Measurements from ENCODE around the gene ZHX3. TPM values are rescaled to one million over a fixed set of nuclear protein-coding genes. Genes with fewer than 3 reads are reported as not detected.

Gene ZHX3
- total RNA-seq, 6 experiments from 2014 or later: 64.1 to 80.1 (median 72.0) TPM

GRCh38 chr20:41360831-41361756 lies 43.6 kb upstream of the ZHX3 start:
- Mint-ChIP-seq H3K4me3 (no peak overlapping the region), H3K27ac (no peak overlapping the region), H3K4me1 (ENCODE audit: low read depth) (peaks cover 5% of the 10 kb centered on the region; the same call in 1 of the 2 replicates), H3K9me3 (no peaks in the 10 kb centered on the region), H3K27me3 (ENCODE audit: insufficient read depth) (peaks cover 24% of the 10 kb centered on the region; the same call in 1 of the 2 replicates), H3K36me3 (ENCODE audit: low read depth) (no peaks in the 10 kb centered on the region)
- no peak for TF ChIP-seq CTCF (IDR thresholded peaks at IDR 0.05)
- no peak for DNase-seq

GRCh38 chr20:41359541-41360011 lies 42.0 kb upstream of the ZHX3 start:
- DNase-seq: no peak
- Mint-ChIP-seq H3K36me3 (ENCODE audit: low read depth) (no peaks in the 10 kb centered on the region; the same call in 1 of the 2 replicates), H3K4me1 (ENCODE audit: low read depth) (no peaks in the 10 kb centered on the region), H3K4me3 (no peak overlapping the region), H3K9me3 (no peaks in the 10 kb centered on the region), H3K27ac (no peak overlapping the region), H3K27me3 (ENCODE audit: insufficient read depth) (peaks cover 14% of the 10 kb centered on the region; the same call in 1 of the 2 replicates)
- no peak for TF ChIP-seq CTCF (IDR thresholded peaks at IDR 0.05)

- H3K4me3 Mint-ChIP-seq: no peak overlapping the region
- H3K36me3 Mint-ChIP-seq (ENCODE audit: low read depth): no peaks in the 10 kb centered on the region; the same call in 1 of the 2 replicates
- DNase-seq: no peak
- no peaks in the 10 kb centered on the region for H3K9me3 Mint-ChIP-seq
- peaks cover 9% of the 10 kb centered on the region; the same call in 1 of the 2 replicates for H3K27me3 Mint-ChIP-seq (ENCODE audit: insufficient read depth)
- no peaks in the 10 kb centered on the region for H3K4me1 Mint-ChIP-seq (ENCODE audit: low read depth)
- TF ChIP-seq CTCF (IDR thresholded peaks at IDR 0.05): no peak
- no peak overlapping the region for H3K27ac Mint-ChIP-seq
These were observed 41.2 kb upstream of the ZHX3 start for GRCh38 chr20:41358717-41359116.

- peaks cover 4% of the 10 kb centered on the region for H3K27me3 Mint-ChIP-seq (ENCODE audit: insufficient read depth)
These were observed 40.7 kb upstream of the ZHX3 start for GRCh38 chr20:41358230-41358629.

More at GRCh38 chr20:41358230-41358629, 40.7 kb upstream of the ZHX3 start:
- DNase-seq: no peak
- H3K36me3 Mint-ChIP-seq (ENCODE audit: low read depth): no peaks in the 10 kb centered on the region; the same call in 1 of the 2 replicates
- no peaks in the 10 kb centered on the region for H3K9me3 Mint-ChIP-seq
- H3K27ac Mint-ChIP-seq: no peak overlapping the region
- no peaks in the 10 kb centered on the region for H3K4me1 Mint-ChIP-seq (ENCODE audit: low read depth)
- no peak for TF ChIP-seq CTCF (IDR thresholded peaks at IDR 0.05)
- H3K4me3 Mint-ChIP-seq: no peak overlapping the region

Measured in HFFc6 (cell line).